ENCODE measurements around the gene MICALL2.

The MICALL2 gene

GRCh38 chr7:1388021-1388702 is 71.1 kb downstream of the MICALL2 start:
- no peak for FAIRE-seq

- FAIRE-seq: no peak
These were observed 72.0 kb downstream of the MICALL2 start for GRCh38 chr7:1387261-1387660.

GRCh38 chr7:1386623-1387220 is 72.5 kb downstream of the MICALL2 start:
- FAIRE-seq: no peak

GRCh38 chr7:1385809-1386622 is 73.3 kb downstream of the MICALL2 start:
- no peak for FAIRE-seq

- no peak for FAIRE-seq
These were observed 74.0 kb downstream of the MICALL2 start for GRCh38 chr7:1385086-1385808.

All from islet of Langerhans (tissue), 1 donor.